Measurements from ENCODE around the gene LBX1. TPM values are rescaled to one million over a fixed set of nuclear protein-coding genes. Genes with fewer than 3 reads are reported as not detected.

LBX1 gene
- total RNA-seq, 2 donors from 2014 or later, result not detected

DNA sequence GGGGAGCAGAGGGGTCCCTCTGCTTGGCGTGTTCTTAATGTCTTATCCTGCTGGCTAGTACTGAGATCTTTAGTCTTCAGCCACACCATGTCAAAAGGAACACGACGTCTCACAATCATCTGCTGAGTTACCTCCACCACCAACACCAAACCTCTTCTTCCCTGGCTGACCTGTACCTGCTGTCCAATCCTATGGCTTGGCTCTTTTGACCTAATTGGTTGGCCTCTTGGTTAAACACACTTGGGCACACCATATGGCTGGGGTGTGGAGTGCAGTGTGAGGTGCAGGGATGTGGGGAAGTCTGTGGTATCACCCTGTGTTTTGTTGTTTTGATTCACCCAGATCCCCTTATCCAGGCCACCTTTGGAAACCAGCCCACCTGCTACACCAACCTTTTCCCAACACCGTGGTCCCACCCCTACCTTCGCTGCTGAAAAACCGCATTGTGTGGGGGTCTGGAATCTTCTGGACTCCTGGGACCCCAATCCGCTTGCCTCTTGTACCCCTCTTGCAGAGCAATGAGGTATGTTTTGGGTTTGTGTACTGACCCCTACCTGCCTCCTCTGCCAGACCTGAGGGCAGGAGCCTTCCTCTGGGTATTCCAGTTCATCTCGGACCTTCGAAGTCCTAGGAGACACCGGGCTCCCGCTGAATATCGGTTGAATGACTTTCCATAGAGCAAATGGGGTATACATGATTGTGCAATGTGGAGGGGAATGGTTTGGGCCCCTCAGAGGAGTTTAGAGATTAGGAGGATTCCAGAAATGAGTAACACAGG is 2.8 kb upstream of the LBX1 start:
- Histone ChIP-seq H3K36me3 (no peaks in the 10 kb centered on the region), H3K4me1 (ENCODE audit: control insufficient read depth in 1 of 2, low read depth in 2 of 2) (peaks cover 21 to 36% of the 10 kb centered on the region in 2 donors), H3K9me3 (no peaks in the 10 kb centered on the region), H3K4me3 (no peak overlapping the region), H3K27ac (no peak overlapping the region), H3K27me3 (replicated peaks; ENCODE audit: insufficient read depth) (peaks cover 31% of the 10 kb centered on the region)
- TF ChIP-seq CTCF (IDR thresholded peaks at IDR 0.05), result no peak
- DNase-seq (ENCODE audit: low spot score) (no peak), ATAC-seq (ENCODE audit: insufficient number of reproducible peaks, low FRiP score, low read depth) (no peak)

DNA sequence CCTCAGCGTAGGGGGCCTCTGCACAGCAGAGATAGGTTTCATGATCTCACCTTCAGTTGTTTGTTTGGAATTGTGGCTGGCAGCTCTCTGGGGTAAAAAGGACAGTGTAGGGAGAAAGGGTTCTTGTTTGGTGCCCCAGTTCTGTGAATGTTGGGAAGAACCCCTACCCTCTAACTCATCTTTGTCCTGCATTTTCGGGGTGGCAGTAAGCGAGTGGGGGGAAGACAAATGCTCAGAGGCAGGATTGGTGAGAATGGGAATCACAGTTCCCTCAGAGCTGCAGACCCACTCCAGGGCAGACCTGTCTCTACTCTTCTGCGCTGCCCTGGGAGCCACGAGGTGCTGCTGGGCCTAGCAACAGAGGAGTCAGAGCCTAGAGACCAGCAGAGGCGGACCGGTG is 1.8 kb upstream of the LBX1 start:
- H3K4me1 ChIP-seq (ENCODE audit: control insufficient read depth in 1 of 2, low read depth in 2 of 2), result peaks cover 31 to 37% of the 10 kb centered on the region in 2 donors
- no peaks in the 10 kb centered on the region for H3K9me3 ChIP-seq
- ATAC-seq (ENCODE audit: insufficient number of reproducible peaks, low FRiP score, low read depth) (no peak), DNase-seq (ENCODE audit: low spot score) (no peak)
- no peak for TF ChIP-seq CTCF (IDR thresholded peaks at IDR 0.05)
- H3K27me3 ChIP-seq (replicated peaks; ENCODE audit: insufficient read depth), result peaks cover 21% of the 10 kb centered on the region
- no peaks in the 10 kb centered on the region for H3K36me3 ChIP-seq
- H3K27ac ChIP-seq, result no peak overlapping the region
- H3K4me3 ChIP-seq, result no peak overlapping the region

- Histone ChIP-seq H3K27me3 (replicated peaks; ENCODE audit: insufficient read depth) (peaks cover 22% of the 10 kb centered on the region), H3K27ac (no peak overlapping the region), H3K9me3 (no peaks in the 10 kb centered on the region), H3K4me3 (peak overlapping the region; percentile 54), H3K36me3 (no peaks in the 10 kb centered on the region), H3K4me1 (ENCODE audit: control insufficient read depth in 1 of 2, low read depth in 2 of 2) (peaks cover 37 to 44% of the 10 kb centered on the region in 2 donors)
- no peak for ATAC-seq (ENCODE audit: insufficient number of reproducible peaks, low FRiP score, low read depth)
- no peak for TF ChIP-seq CTCF (IDR thresholded peaks at IDR 0.05)
- DNase-seq (ENCODE audit: low spot score), result no peak
Observed at GRCh38 chr10:101230183-101230917, 1.1 kb upstream of the LBX1 start.

- H3K27me3 ChIP-seq (replicated peaks; ENCODE audit: insufficient read depth), result peaks cover 36% of the 10 kb centered on the region
- H3K27ac ChIP-seq, result no peak overlapping the region
- no peak for ATAC-seq (ENCODE audit: insufficient number of reproducible peaks, low FRiP score, low read depth)
- no peaks in the 10 kb centered on the region for H3K36me3 ChIP-seq
- H3K4me1 ChIP-seq (ENCODE audit: control insufficient read depth in 1 of 2, low read depth in 2 of 2), result peaks cover 46 to 57% of the 10 kb centered on the region in 2 donors
- no peaks in the 10 kb centered on the region for H3K9me3 ChIP-seq
- no peak for DNase-seq (ENCODE audit: low spot score)
- TF ChIP-seq CTCF (IDR thresholded peaks at IDR 0.05), result no peak
- peak overlapping the region; percentile 54 for H3K4me3 ChIP-seq
Observed at GRCh38 chr10:101228966-101229265, 347 bp downstream of the LBX1 start.

DNA sequence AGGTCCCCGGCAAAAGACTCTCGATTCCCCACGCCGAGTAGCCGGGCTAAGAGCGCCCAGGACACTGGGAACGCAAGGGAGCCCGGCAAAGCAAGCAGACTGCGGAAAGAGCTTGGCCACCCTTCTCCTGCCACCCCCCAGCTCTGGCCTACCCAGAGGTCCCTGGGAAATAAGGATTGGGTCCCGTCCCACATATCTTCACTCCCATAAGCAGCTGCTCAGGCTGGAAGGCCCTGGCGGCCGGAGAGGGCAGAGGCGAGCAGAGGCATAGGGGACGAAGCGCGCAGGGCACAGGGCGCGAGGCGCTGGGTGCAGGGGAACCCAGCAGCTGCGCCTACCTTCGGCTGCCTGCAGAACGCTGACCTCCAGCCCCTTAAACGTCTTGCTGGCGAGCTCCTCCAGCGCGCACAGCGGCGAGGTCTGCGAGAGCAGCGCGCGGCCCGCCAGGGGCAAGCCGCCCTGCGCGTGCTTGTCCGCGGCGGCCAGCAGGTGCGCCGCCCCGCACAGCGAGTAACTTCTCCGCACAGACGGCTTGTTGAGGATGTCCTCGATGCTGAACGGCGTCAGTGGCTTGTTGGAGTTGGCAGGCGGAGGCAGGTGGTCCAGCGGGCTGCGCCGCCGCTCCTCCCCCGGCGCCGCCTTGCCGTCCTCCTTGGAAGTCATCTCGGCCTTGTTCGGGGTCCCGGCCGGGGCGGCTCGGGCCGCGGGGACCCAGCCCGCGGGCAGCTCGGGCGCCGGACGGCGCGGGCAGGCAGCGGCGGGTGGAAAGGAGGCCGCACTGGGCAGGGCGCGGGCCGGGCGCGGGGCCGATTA is 904 bp downstream of the LBX1 start:
- Histone ChIP-seq H3K27ac (no peak overlapping the region), H3K36me3 (no peaks in the 10 kb centered on the region), H3K4me3 (peak overlapping the region; percentile 22), H3K9me3 (no peaks in the 10 kb centered on the region), H3K27me3 (replicated peaks; ENCODE audit: insufficient read depth) (peaks cover 41% of the 10 kb centered on the region), H3K4me1 (ENCODE audit: control insufficient read depth in 1 of 2, low read depth in 2 of 2) (peaks cover 49 to 62% of the 10 kb centered on the region in 2 donors)
- DNase-seq (ENCODE audit: low spot score) (no peak), ATAC-seq (ENCODE audit: insufficient number of reproducible peaks, low FRiP score, low read depth) (no peak)
- TF ChIP-seq CTCF (IDR thresholded peaks at IDR 0.05), result no peak

All from thoracic aorta (tissue), 2 donors.